ENCODE measurements around the gene ANTXR1. TPM values are rescaled to one million over a fixed set of nuclear protein-coding genes. Genes with fewer than 3 reads are reported as not detected.

ANTXR1 gene
- total and polyA plus RNA-seq, 9 of the 15 experiments (the other 6 are each of a cell fraction or from before 2014, with no cell fraction given): 0.07 to 1.00 (median 0.54) TPM

DNA sequence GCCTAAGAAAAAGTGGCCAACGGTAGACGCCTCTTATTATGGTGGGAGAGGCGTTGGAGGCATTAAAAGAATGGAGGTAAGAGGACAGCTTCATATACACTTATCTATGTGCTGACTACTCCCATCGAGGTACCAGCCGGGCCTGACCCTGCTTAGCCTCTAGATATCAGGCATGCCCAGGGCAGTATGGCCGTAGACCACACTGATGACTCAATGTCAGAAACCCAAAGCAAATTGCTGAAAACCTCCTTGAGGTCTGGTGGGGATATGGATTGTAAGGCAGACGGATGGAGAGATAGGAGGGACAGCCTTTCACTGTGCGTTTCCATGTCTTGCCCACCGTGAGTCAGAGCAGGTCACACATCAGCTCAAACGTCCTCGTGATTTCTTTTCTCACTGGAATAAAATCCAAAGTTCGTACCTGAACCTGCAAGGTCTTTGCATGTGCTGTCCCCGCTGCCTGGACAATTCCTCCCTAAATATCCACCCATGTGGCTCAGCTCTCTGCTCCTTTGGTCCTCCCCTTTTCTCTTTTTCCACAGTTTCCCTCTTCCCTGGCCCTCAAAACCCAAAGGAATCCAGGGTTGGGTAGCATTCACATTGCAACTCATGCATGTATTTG, 168.9 kb downstream of the ANTXR1 start (continued):
- TF ChIP-seq TAL1 (IDR thresholded peaks at IDR 0.05): peak; percentile 85
- TF ChIP-seq, protein P1, sequence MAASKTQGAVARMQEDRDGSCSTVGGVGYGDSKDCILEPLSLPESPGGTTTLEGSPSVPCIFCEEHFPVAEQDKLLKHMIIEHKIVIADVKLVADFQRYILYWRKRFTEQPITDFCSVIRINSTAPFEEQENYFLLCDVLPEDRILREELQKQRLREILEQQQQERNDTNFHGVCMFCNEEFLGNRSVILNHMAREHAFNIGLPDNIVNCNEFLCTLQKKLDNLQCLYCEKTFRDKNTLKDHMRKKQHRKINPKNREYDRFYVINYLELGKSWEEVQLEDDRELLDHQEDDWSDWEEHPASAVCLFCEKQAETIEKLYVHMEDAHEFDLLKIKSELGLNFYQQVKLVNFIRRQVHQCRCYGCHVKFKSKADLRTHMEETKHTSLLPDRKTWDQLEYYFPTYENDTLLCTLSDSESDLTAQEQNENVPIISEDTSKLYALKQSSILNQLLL (CRISPR knock-in tag; IDR thresholded peaks at IDR 0.05; ENCODE audit: borderline replicate concordance): no peak
- TF ChIP-seq ELF4 (CRISPR knock-in tag; IDR thresholded peaks at IDR 0.05): no peak
- TF ChIP-seq MBD2 (IDR thresholded peaks at IDR 0.05; ENCODE audit: borderline replicate concordance, low read depth): 0 out of 2 replicates have a peak, but pooled peaks have one; percentile 15
- TF ChIP-seq TRIM24 (IDR thresholded peaks at IDR 0.05): peak; percentile 69 to 73; a peak in 3 of 4 replicates
- TF ChIP-seq FOSL1 (tag; conservative IDR thresholded peaks at IDR 0.05): peak; percentile 99
- TF ChIP-seq ZNF79 (CRISPR knock-in tag; IDR thresholded peaks at IDR 0.05; ENCODE audit: low read depth): no peak
- TF ChIP-seq SREBF2 (CRISPR knock-in tag; IDR thresholded peaks at IDR 0.05): no peak
- TF ChIP-seq ZNF766 (CRISPR knock-in tag; conservative IDR thresholded peaks at IDR 0.05): peak; percentile 66
- no peak for TF ChIP-seq NELFE (IDR thresholded peaks at IDR 0.05; ENCODE audit: insufficient read depth, insufficient read length)
- TF ChIP-seq GATAD2B (IDR thresholded peaks at IDR 0.05; ENCODE audit: borderline replicate concordance): no peak
- TF ChIP-seq KDM1A (IDR thresholded peaks at IDR 0.05): peak; percentile 70 to 82; a peak in 3 of 4 replicates
- no peak for TF ChIP-seq NFXL1 (CRISPR knock-in tag; IDR thresholded peaks at IDR 0.05)
- TF ChIP-seq ZNF785 (CRISPR knock-in tag; IDR thresholded peaks at IDR 0.05): no peak
- TF ChIP-seq ZNF232 (CRISPR knock-in tag; IDR thresholded peaks at IDR 0.05): no peak
- TF ChIP-seq PURB (CRISPR knock-in tag; IDR thresholded peaks at IDR 0.05; ENCODE audit: low read depth): no peak
- no peak for TF ChIP-seq ZNF217 (CRISPR knock-in tag; IDR thresholded peaks at IDR 0.05)
- no peak for TF ChIP-seq RBM22 (IDR thresholded peaks at IDR 0.05; ENCODE audit: low read depth, low read length, poor library complexity, severe bottlenecking)
- TF ChIP-seq, protein P2, sequence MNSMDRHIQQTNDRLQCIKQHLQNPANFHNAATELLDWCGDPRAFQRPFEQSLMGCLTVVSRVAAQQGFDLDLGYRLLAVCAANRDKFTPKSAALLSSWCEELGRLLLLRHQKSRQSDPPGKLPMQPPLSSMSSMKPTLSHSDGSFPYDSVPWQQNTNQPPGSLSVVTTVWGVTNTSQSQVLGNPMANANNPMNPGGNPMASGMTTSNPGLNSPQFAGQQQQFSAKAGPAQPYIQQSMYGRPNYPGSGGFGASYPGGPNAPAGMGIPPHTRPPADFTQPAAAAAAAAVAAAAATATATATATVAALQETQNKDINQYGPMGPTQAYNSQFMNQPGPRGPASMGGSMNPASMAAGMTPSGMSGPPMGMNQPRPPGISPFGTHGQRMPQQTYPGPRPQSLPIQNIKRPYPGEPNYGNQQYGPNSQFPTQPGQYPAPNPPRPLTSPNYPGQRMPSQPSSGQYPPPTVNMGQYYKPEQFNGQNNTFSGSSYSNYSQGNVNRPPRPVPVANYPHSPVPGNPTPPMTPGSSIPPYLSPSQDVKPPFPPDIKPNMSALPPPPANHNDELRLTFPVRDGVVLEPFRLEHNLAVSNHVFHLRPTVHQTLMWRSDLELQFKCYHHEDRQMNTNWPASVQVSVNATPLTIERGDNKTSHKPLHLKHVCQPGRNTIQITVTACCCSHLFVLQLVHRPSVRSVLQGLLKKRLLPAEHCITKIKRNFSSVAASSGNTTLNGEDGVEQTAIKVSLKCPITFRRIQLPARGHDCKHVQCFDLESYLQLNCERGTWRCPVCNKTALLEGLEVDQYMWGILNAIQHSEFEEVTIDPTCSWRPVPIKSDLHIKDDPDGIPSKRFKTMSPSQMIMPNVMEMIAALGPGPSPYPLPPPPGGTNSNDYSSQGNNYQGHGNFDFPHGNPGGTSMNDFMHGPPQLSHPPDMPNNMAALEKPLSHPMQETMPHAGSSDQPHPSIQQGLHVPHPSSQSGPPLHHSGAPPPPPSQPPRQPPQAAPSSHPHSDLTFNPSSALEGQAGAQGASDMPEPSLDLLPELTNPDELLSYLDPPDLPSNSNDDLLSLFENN (IDR thresholded peaks at IDR 0.05; ENCODE audit: low read depth in 2 of 2, low read length in 2 of 2): peak in 1 of 2 experiments; percentile 74; a peak in 1 of 4 replicates
- TF ChIP-seq POLR3A (IDR thresholded peaks at IDR 0.05; ENCODE audit: borderline replicate concordance, extremely low read depth, insufficient read depth, insufficient read length): peak; percentile 52
- TF ChIP-seq NRF1 (conservative IDR thresholded peaks at IDR 0.05 in 1 of 2, IDR thresholded peaks at IDR 0.05 in 1 of 2): peak; percentile 61 to 69
- peak; percentile 62 for TF ChIP-seq CCNT2 (IDR thresholded peaks at IDR 0.05; ENCODE audit: borderline replicate concordance, extremely low read depth, insufficient read length, low read depth, low read length)
- no peak for TF ChIP-seq CEBPB (tag; IDR thresholded peaks at IDR 0.05)
- TF ChIP-seq, protein P3, sequence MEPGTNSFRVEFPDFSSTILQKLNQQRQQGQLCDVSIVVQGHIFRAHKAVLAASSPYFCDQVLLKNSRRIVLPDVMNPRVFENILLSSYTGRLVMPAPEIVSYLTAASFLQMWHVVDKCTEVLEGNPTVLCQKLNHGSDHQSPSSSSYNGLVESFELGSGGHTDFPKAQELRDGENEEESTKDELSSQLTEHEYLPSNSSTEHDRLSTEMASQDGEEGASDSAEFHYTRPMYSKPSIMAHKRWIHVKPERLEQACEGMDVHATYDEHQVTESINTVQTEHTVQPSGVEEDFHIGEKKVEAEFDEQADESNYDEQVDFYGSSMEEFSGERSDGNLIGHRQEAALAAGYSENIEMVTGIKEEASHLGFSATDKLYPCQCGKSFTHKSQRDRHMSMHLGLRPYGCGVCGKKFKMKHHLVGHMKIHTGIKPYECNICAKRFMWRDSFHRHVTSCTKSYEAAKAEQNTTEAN (CRISPR knock-in tag; IDR thresholded peaks at IDR 0.05): no peak
